Type B pancreatic cell (in vitro differentiated cells): Measurements from ENCODE around the gene TRIO. TPM values are rescaled to one million over a fixed set of nuclear protein-coding genes. Genes with fewer than 3 reads are reported as not detected.
A peak's percentile ranks its signal among the peaks of the same experiment; 100 is the strongest.

Experiments used
- DNase-seq: peaks from one replicate; pipeline ENCODE4 v3.0.0; 2021; ENCODE audit warnings: mixed read lengths; ENCODE audit not compliant: unreplicated experiment; ENCODE audit errors: extremely low spot score
- H3K27ac Mint-ChIP-seq: 2 replicates; pipeline ENCODE4 v1.8.0; 2021; ENCODE audit warnings: mild to moderate bottlenecking, mixed read lengths
- H3K27me3 Mint-ChIP-seq: 2 replicates; pipeline ENCODE4 v1.8.0; 2021; ENCODE audit warnings: mixed read lengths
- H3K36me3 Mint-ChIP-seq: 2 replicates; pipeline ENCODE4 v1.8.0; 2021; ENCODE audit warnings: mixed read lengths
- H3K4me1 Mint-ChIP-seq: one replicate; pipeline ENCODE4 v1.8.0; 2021; ENCODE audit warnings: mixed read lengths; ENCODE audit not compliant: unreplicated experiment
- H3K4me3 Mint-ChIP-seq: 2 replicates; pipeline ENCODE4 v1.8.0; 2021; ENCODE audit warnings: mild to moderate bottlenecking, mixed read lengths
- H3K9me3 Mint-ChIP-seq: 2 replicates; pipeline ENCODE4 v1.8.0; 2021; ENCODE audit warnings: mixed read lengths
- CTCF ChIP-seq: fragments of 200-600 bp; sonication (generic); conservative IDR thresholded peaks from 2 replicates; pipeline ENCODE4 v1.5.0; 2021; ENCODE audit warnings: antibody characterized with exemption, mild to moderate bottlenecking
- total RNA-seq: library from RNA; stranded (reverse); gene quantifications from 2 replicates; pipeline ENCODE4 v1.2.1, GENCODE V29; 2021; ENCODE audit warnings: low replicate concordance

TRIO gene
- total RNA-seq, 1 donor from 2014 or later = 145 TPM

- DNase-seq = no peak
- no peak for TF ChIP-seq CTCF
- no peak overlapping the region for H3K4me3 Mint-ChIP-seq
- H3K36me3 Mint-ChIP-seq = peaks cover 11% of the 10 kb centered on the region
- H3K9me3 Mint-ChIP-seq = no peaks in the 10 kb centered on the region
- H3K27ac Mint-ChIP-seq = peak overlapping the region; percentile 34
- H3K27me3 Mint-ChIP-seq = no peaks in the 10 kb centered on the region
- no peaks in the 10 kb centered on the region for H3K4me1 Mint-ChIP-seq
Measured at GRCh38 chr5:14501353-14502293, 358.5 kb downstream of the TRIO start.

- H3K4me1 Mint-ChIP-seq = no peaks in the 10 kb centered on the region
Measured at GRCh38 chr5:14502294-14502690, 359.1 kb downstream of the TRIO start.

GRCh38 chr5:14503017-14503680, 360.0 kb downstream of the TRIO start:
- Mint-ChIP-seq H3K4me3 (no peak overlapping the region), H3K9me3 (no peaks in the 10 kb centered on the region), H3K36me3 (peaks cover 13% of the 10 kb centered on the region), H3K4me1 (no peaks in the 10 kb centered on the region), H3K27ac (no peak overlapping the region), H3K27me3 (no peaks in the 10 kb centered on the region)
- TF ChIP-seq CTCF = no peak
- no peak for DNase-seq

More at GRCh38 chr5:14502294-14502690, 359.1 kb downstream of the TRIO start:
- TF ChIP-seq CTCF = no peak
- no peak for DNase-seq
- no peaks in the 10 kb centered on the region for H3K9me3 Mint-ChIP-seq
- H3K27ac Mint-ChIP-seq = no peak overlapping the region
- peaks cover 12% of the 10 kb centered on the region for H3K36me3 Mint-ChIP-seq
- H3K4me3 Mint-ChIP-seq = no peak overlapping the region
- H3K27me3 Mint-ChIP-seq = no peaks in the 10 kb centered on the region

- Mint-ChIP-seq H3K27ac (no peak overlapping the region), H3K4me3 (no peak overlapping the region), H3K4me1 (no peaks in the 10 kb centered on the region), H3K36me3 (peaks cover 16% of the 10 kb centered on the region), H3K9me3 (no peaks in the 10 kb centered on the region), H3K27me3 (no peaks in the 10 kb centered on the region)
- no peak for DNase-seq
- no peak for TF ChIP-seq CTCF
Measured at GRCh38 chr5:14503681-14504331, 360.7 kb downstream of the TRIO start.

- Mint-ChIP-seq H3K27me3 (no peaks in the 10 kb centered on the region), H3K36me3 (peaks cover 16% of the 10 kb centered on the region), H3K4me3 (no peak overlapping the region), H3K9me3 (no peaks in the 10 kb centered on the region), H3K4me1 (no peaks in the 10 kb centered on the region), H3K27ac (no peak overlapping the region)
- TF ChIP-seq CTCF = no peak
- DNase-seq = no peak
Measured at GRCh38 chr5:14504332-14504727, 361.2 kb downstream of the TRIO start.
